Ishikawa (cell line): Measurements from ENCODE around the gene PIK3CD.
A peak's percentile ranks its signal among the peaks of the same experiment; 100 is the strongest.

Experiments
- CEBPB ChIP-seq: IDR thresholded peaks from 2 replicates; pipeline ENCODE4 v1.6.1; 2012
- CREB1 ChIP-seq: IDR thresholded peaks from 2 replicates; pipeline ENCODE4 v1.6.1; 2012; ENCODE audit warnings: low read depth
- EGR1 ChIP-seq: IDR thresholded peaks from 2 replicates; pipeline ENCODE4 v1.6.1; 2012
- EP300 ChIP-seq: IDR thresholded peaks from 2 replicates; pipeline ENCODE4 v1.6.1; 2012; ENCODE audit warnings: borderline replicate concordance
- FOXM1 ChIP-seq: IDR thresholded peaks from 2 replicates; pipeline ENCODE4 v1.6.1; 2012; ENCODE audit warnings: low read depth, borderline replicate concordance
- MAX ChIP-seq: IDR thresholded peaks from 2 replicates; pipeline ENCODE4 v1.6.1; 2012
- NFIC ChIP-seq: IDR thresholded peaks from 2 replicates; pipeline ENCODE4 v1.6.1; 2012
- RAD21 ChIP-seq: IDR thresholded peaks from 2 replicates; pipeline ENCODE4 v1.6.1; 2012; ENCODE audit warnings: low read depth
- REST ChIP-seq: IDR thresholded peaks from 2 replicates; pipeline ENCODE4 v1.6.1; 2012; ENCODE audit warnings: low read depth, mild to moderate bottlenecking
- TAF1 ChIP-seq: IDR thresholded peaks from 2 replicates; pipeline ENCODE4 v1.6.1; 2012; ENCODE audit warnings: low read depth, mild to moderate bottlenecking
- TCF12 ChIP-seq: IDR thresholded peaks from 2 replicates; pipeline ENCODE4 v1.6.1; 2012; ENCODE audit warnings: low read depth
- TEAD4 ChIP-seq: IDR thresholded peaks from 2 replicates; pipeline ENCODE4 v1.6.1; 2012
- USF1 ChIP-seq: IDR thresholded peaks from 2 replicates; pipeline ENCODE4 v1.6.1; 2012
- YY1 ChIP-seq: IDR thresholded peaks from 2 replicates; pipeline ENCODE4 v1.6.1; 2012; ENCODE audit warnings: low read depth
- ZBTB7A ChIP-seq: IDR thresholded peaks from 2 replicates; pipeline ENCODE4 v1.6.1; 2012; ENCODE audit warnings: low read depth

PIK3CD gene

GRCh38 chr1:9651565-9652378 lies at the start of gene PIK3CD:
PIK3CD (plus strand) TSS chr1:9651731; CDS start chr1:9710456, 58,725 bp downstream.
- TF ChIP-seq TCF12 (no peak), TAF1 (no peak), CEBPB (no peak), RAD21 (no peak), TEAD4 (no peak), MAX (peak; percentile 54; the same call in 1 of the 2 replicates)

GRCh38 chr1:9601942-9602793 lies 49.4 kb upstream of the PIK3CD start:
- no peak for TF ChIP-seq REST
- TF ChIP-seq CEBPB: no peak

GRCh38 chr1:9602794-9603167 lies 48.8 kb upstream of the PIK3CD start:
- TF ChIP-seq ZBTB7A (no peak), TEAD4 (no peak), EP300 (no peak), CREB1 (no peak), USF1 (no peak), EGR1 (no peak), TCF12 (no peak), RAD21 (no peak), YY1 (no peak), NFIC (no peak), FOXM1 (no peak), TAF1 (no peak), MAX (no peak), REST (no peak), CEBPB (no peak)

GRCh38 chr1:9603307-9603706 lies 48.2 kb upstream of the PIK3CD start:
- no peak for TF ChIP-seq RAD21
- no peak for TF ChIP-seq REST
- no peak for TF ChIP-seq NFIC
- TF ChIP-seq TAF1: no peak
- no peak for TF ChIP-seq EP300
- TF ChIP-seq YY1: no peak
- no peak for TF ChIP-seq CREB1
- no peak for TF ChIP-seq TEAD4
- no peak for TF ChIP-seq EGR1
- TF ChIP-seq CEBPB: no peak
- no peak for TF ChIP-seq FOXM1
- no peak for TF ChIP-seq ZBTB7A
- no peak for TF ChIP-seq MAX
- no peak for TF ChIP-seq USF1
- TF ChIP-seq TCF12: no peak
